ENCODE data around the gene ULBP3. TPM values are rescaled to one million over a fixed set of nuclear protein-coding genes. Genes with fewer than 3 reads are reported as not detected.

The ULBP3 gene
- total RNA-seq (1 to 10 TPM in 2 of 5 donors, under 1 TPM in 3; 0.35 to 1.3 (median 0.79) TPM), total RNA-seq (0.13 to 4.9 (median 1.3) reads per million in 29 experiments)
- 1.1 TPM for total RNA-seq (2013)

- ATAC-seq (replicated peaks in 1 of 4) (peak; percentile 82 to 89 (median 83)), DNase-seq (peak in 34 of 35 experiments; percentile 21 to 75 (median 43))
- no peaks in the 10 kb centered on the region for H3K9me3 ChIP-seq
- H3K27ac Mint-ChIP-seq: no peak within 1 kb of the TSS
- H3K27ac ChIP-seq (ENCODE audit: low read length): no peak within 1 kb of the TSS
- H3K27me3 Mint-ChIP-seq: peaks cover 9 to 15% of the 10 kb centered on the region in 2 donors
- ChIA-PET POLR2A (no interaction called here), CTCF (interaction anchor here in 1 of 2 donors (0.5 kb wide), 1 partner anchor 134 kb away, joined by 3 read pairs; no protein-coding TSS in a partner anchor)
- 1% methylated on average over 58 of the region's 72 CpGs for WGBS (ENCODE audit: insufficient coverage)
- peaks cover 14 to 34% (median 19%) of the 10 kb centered on the region in 3 donors for H3K4me1 Mint-ChIP-seq
- no peaks in the 10 kb centered on the region for H3K36me3 ChIP-seq (ENCODE audit: control insufficient read depth in 2 of 2, extremely low read depth in 1 of 2, insufficient read depth in 1 of 2, low read length in 1 of 2)
- H3K9me3 Mint-ChIP-seq: no peaks in the 10 kb centered on the region
- H3K36me3 Mint-ChIP-seq: peaks cover 8% of the 10 kb centered on the region
- peak within 1 kb of the TSS; percentile 82 to 91 (median 82) for H3K4me3 Mint-ChIP-seq
- peak within 1 kb of the TSS; percentile 79 to 85 for H3K4me3 ChIP-seq (ENCODE audit: control insufficient read depth in 1 of 2, extremely low read depth in 1 of 2, low read length in 1 of 2)
- H3K4me1 ChIP-seq (ENCODE audit: control insufficient read depth in 1 of 2, extremely low read depth in 1 of 2, insufficient read depth in 2 of 2, low read length in 2 of 2): peaks cover 2 to 41% of the 10 kb centered on the region in 2 experiments
- H3K27me3 ChIP-seq (replicated peaks in 1 of 2; ENCODE audit: control insufficient read depth in 2 of 2, extremely low read depth in 1 of 2, insufficient read depth in 2 of 2, low read length in 1 of 2): peaks cover 0 to 29% of the 10 kb centered on the region in 2 experiments
These were observed at the start of gene ULBP3 for GRCh38 chr6:150068720-150069648. TSS of gene ULBP3 (minus strand) at chr6:150069121. CDS start at chr6:150069066, 55 bp downstream.

DNA sequence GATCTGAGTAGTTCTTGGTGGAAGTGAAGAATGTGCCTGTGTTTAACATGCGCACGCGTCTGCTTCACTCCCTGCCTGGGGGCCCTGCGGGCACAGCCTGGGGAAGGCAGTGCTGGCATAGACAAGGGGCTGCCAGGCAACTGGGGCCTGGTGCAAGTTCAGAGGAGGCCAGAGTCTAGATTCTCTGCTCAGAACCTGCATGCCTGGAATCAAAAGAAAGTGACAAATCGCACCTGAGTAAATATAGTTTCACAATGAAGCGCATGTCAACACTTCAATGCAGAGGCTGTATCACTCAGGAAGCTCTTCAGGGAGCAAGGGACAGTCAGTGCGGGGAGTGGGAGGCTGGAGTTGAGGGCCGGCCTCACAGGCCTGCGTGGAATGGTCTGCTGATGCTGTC is 49.7 kb upstream of the ULBP3 start:
- ATAC-seq (replicated peaks in 1 of 4): no peak
- peaks cover 0 to 11% of the 10 kb centered on the region in 2 experiments for H3K27me3 ChIP-seq (replicated peaks in 1 of 2; ENCODE audit: control insufficient read depth in 2 of 2, extremely low read depth in 1 of 2, insufficient read depth in 2 of 2, low read length in 1 of 2)
- H3K27me3 Mint-ChIP-seq: peaks cover 3 to 6% of the 10 kb centered on the region in 2 donors
- no peaks in the 10 kb centered on the region for H3K36me3 Mint-ChIP-seq
- peaks cover 4 to 15% (median 7%) of the 10 kb centered on the region in 3 donors for H3K4me1 Mint-ChIP-seq
- no peak overlapping the region for H3K4me3 Mint-ChIP-seq
- no peak for DNase-seq
- H3K4me3 ChIP-seq (ENCODE audit: control insufficient read depth in 1 of 2, extremely low read depth in 1 of 2, low read length in 1 of 2): no peak overlapping the region
- no peak overlapping the region for H3K27ac ChIP-seq (ENCODE audit: low read length)
- H3K4me1 ChIP-seq (ENCODE audit: control insufficient read depth in 1 of 2, extremely low read depth in 1 of 2, insufficient read depth in 2 of 2, low read length in 2 of 2): peaks cover 0 to 2% of the 10 kb centered on the region in 2 experiments
- no peaks in the 10 kb centered on the region for H3K9me3 ChIP-seq
- H3K9me3 Mint-ChIP-seq: no peaks in the 10 kb centered on the region
- no peaks in the 10 kb centered on the region for H3K36me3 ChIP-seq (ENCODE audit: control insufficient read depth in 2 of 2, extremely low read depth in 1 of 2, insufficient read depth in 1 of 2, low read length in 1 of 2)
- no peak overlapping the region for H3K27ac Mint-ChIP-seq
- WGBS (ENCODE audit: insufficient coverage): 61% methylated on average over 6 of the region's 9 CpGs
- ChIA-PET CTCF (interaction anchor here in 1 of 2 donors (0.5 kb wide), 1 partner anchor 1912 kb away, joined by 5 read pairs; no protein-coding TSS in a partner anchor), POLR2A (no interaction called here)

DNA sequence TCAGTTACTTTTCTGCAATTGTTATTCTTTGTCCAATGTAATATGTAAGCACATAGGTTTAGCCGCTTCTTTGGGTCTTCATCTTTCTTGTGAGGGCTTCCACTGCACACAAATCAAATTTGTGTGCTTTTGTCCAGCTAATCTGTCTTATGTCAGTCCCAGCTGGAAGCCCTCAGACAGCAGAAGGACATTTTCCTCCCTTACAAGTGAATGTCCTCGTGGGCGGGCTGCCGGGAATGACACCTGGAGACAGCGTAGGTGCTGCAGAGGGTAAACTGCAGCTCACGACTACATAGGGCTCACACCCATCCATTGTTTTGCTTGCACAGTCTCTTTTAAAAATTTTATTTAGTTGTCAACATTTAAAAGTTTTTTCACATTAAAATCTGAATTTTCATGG is 49.3 kb upstream of the ULBP3 start:
- WGBS (ENCODE audit: insufficient coverage): 89% methylated on average over 4 of the region's 6 CpGs
- ChIA-PET CTCF (no interaction called here), POLR2A (no interaction called here)
- DNase-seq: no peak
- Histone ChIP-seq H3K4me3 (ENCODE audit: control insufficient read depth in 1 of 2, extremely low read depth in 1 of 2, low read length in 1 of 2) (no peak overlapping the region), H3K9me3 (no peaks in the 10 kb centered on the region), H3K27me3 (replicated peaks in 1 of 2; ENCODE audit: control insufficient read depth in 2 of 2, extremely low read depth in 1 of 2, insufficient read depth in 2 of 2, low read length in 1 of 2) (peaks cover 0 to 14% of the 10 kb centered on the region in 2 experiments), H3K36me3 (ENCODE audit: control insufficient read depth in 2 of 2, extremely low read depth in 1 of 2, insufficient read depth in 1 of 2, low read length in 1 of 2) (no peaks in the 10 kb centered on the region), H3K4me1 (ENCODE audit: control insufficient read depth in 1 of 2, extremely low read depth in 1 of 2, insufficient read depth in 2 of 2, low read length in 2 of 2) (peaks cover 0 to 2% of the 10 kb centered on the region in 2 experiments), H3K27ac (ENCODE audit: low read length) (no peak overlapping the region)
- peaks cover under 1 to 5% of the 10 kb centered on the region in 2 donors for H3K27me3 Mint-ChIP-seq
- no peaks in the 10 kb centered on the region for H3K36me3 Mint-ChIP-seq
- H3K4me1 Mint-ChIP-seq: peaks cover 4 to 15% (median 7%) of the 10 kb centered on the region in 3 donors
- ATAC-seq (replicated peaks in 1 of 4): no peak
- H3K9me3 Mint-ChIP-seq: no peaks in the 10 kb centered on the region
- H3K4me3 Mint-ChIP-seq: no peak overlapping the region
- H3K27ac Mint-ChIP-seq: no peak overlapping the region

DNA sequence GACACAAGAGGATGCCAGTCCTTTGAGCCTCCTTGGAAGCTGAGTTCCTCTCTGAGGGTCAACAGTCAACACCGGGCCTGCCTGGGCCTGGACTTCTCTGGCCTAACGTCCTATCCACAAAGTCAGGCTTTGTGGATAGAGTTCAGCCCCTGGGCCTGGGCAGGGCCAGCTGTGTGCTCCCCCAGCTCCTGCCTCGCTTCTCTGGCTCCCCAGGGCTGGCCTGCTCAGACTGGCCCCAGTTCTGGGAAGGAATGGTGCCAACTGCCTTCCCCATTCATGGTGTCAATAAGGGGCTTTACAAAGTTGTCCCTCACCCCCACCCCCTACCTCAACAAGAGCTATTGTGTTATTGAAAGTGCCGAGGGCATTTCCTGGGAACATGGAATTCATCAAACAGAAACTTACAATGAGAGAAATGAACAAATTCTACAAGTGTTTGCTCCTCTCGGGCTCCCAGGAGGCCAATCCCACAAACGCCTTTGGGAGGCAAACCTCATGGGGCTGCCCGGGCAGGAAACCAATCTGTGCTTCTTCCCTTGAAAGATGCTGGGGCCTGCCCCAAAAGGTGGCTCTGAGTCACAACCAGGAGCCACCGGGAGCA is 47.4 kb upstream of the ULBP3 start:
- peaks cover 4 to 15% (median 7%) of the 10 kb centered on the region in 3 donors for H3K4me1 Mint-ChIP-seq
- 70% methylated on average over 8 of the region's 8 CpGs for WGBS (ENCODE audit: insufficient coverage)
- no peak overlapping the region for H3K27ac ChIP-seq (ENCODE audit: low read length)
- H3K9me3 ChIP-seq: no peaks in the 10 kb centered on the region
- peaks cover 0 to 2% of the 10 kb centered on the region in 2 experiments for H3K4me1 ChIP-seq (ENCODE audit: control insufficient read depth in 1 of 2, extremely low read depth in 1 of 2, insufficient read depth in 2 of 2, low read length in 2 of 2)
- no peaks in the 10 kb centered on the region for H3K9me3 Mint-ChIP-seq
- H3K27me3 ChIP-seq (replicated peaks in 1 of 2; ENCODE audit: control insufficient read depth in 2 of 2, extremely low read depth in 1 of 2, insufficient read depth in 2 of 2, low read length in 1 of 2): peaks cover 0 to 18% of the 10 kb centered on the region in 2 experiments
- H3K4me3 Mint-ChIP-seq: no peak overlapping the region
- H3K36me3 ChIP-seq (ENCODE audit: control insufficient read depth in 2 of 2, extremely low read depth in 1 of 2, insufficient read depth in 1 of 2, low read length in 1 of 2): no peaks in the 10 kb centered on the region
- ATAC-seq (replicated peaks in 1 of 4): no peak
- H3K4me3 ChIP-seq (ENCODE audit: control insufficient read depth in 1 of 2, extremely low read depth in 1 of 2, low read length in 1 of 2): no peak overlapping the region
- ChIA-PET POLR2A (no interaction called here), CTCF (no interaction called here)
- H3K27ac Mint-ChIP-seq: no peak overlapping the region
- no peaks in the 10 kb centered on the region for H3K36me3 Mint-ChIP-seq
- peaks cover 7% of the 10 kb centered on the region in 2 donors for H3K27me3 Mint-ChIP-seq
- no peak for DNase-seq

- peaks cover 0 to 2% of the 10 kb centered on the region in 2 experiments for H3K4me1 ChIP-seq (ENCODE audit: control insufficient read depth in 1 of 2, extremely low read depth in 1 of 2, insufficient read depth in 2 of 2, low read length in 2 of 2)
- H3K36me3 ChIP-seq (ENCODE audit: control insufficient read depth in 2 of 2, extremely low read depth in 1 of 2, insufficient read depth in 1 of 2, low read length in 1 of 2): no peaks in the 10 kb centered on the region
- H3K27me3 ChIP-seq (replicated peaks in 1 of 2; ENCODE audit: control insufficient read depth in 2 of 2, extremely low read depth in 1 of 2, insufficient read depth in 2 of 2, low read length in 1 of 2): peaks cover 0 to 18% of the 10 kb centered on the region in 2 experiments
- H3K4me3 ChIP-seq (ENCODE audit: control insufficient read depth in 1 of 2, extremely low read depth in 1 of 2, low read length in 1 of 2): no peak overlapping the region
- H3K4me1 Mint-ChIP-seq: peaks cover 4 to 15% (median 7%) of the 10 kb centered on the region in 3 donors
- no peak overlapping the region for H3K27ac ChIP-seq (ENCODE audit: low read length)
- no peaks in the 10 kb centered on the region for H3K9me3 ChIP-seq
- CTCF ChIA-PET: no interaction called here
- H3K27ac Mint-ChIP-seq: no peak overlapping the region
- H3K9me3 Mint-ChIP-seq: no peaks in the 10 kb centered on the region
- H3K4me3 Mint-ChIP-seq: no peak overlapping the region
- POLR2A ChIA-PET: no interaction called here
- no peaks in the 10 kb centered on the region for H3K36me3 Mint-ChIP-seq
- H3K27me3 Mint-ChIP-seq: peaks cover 9 to 11% of the 10 kb centered on the region in 2 donors
- ATAC-seq (replicated peaks in 1 of 4): no peak
- DNase-seq: no peak
- 92% methylated on average over 24 of the region's 25 CpGs for WGBS (ENCODE audit: insufficient coverage)
These were observed 46.8 kb upstream of the ULBP3 start for GRCh38 chr6:150115769-150116168.

- DNase-seq: no peak
- Mint-ChIP-seq H3K36me3 (no peaks in the 10 kb centered on the region), H3K9me3 (no peaks in the 10 kb centered on the region), H3K27me3 (peaks cover 9 to 11% of the 10 kb centered on the region in 2 donors), H3K4me1 (no peaks in the 10 kb centered on the region), H3K27ac (no peak overlapping the region), H3K4me3 (no peak overlapping the region)
- Histone ChIP-seq H3K27ac (ENCODE audit: low read length) (no peak overlapping the region), H3K4me1 (ENCODE audit: control insufficient read depth in 1 of 2, extremely low read depth in 1 of 2, insufficient read depth in 2 of 2, low read length in 2 of 2) (no peaks in the 10 kb centered on the region), H3K36me3 (ENCODE audit: control insufficient read depth in 2 of 2, extremely low read depth in 1 of 2, insufficient read depth in 1 of 2, low read length in 1 of 2) (no peaks in the 10 kb centered on the region), H3K4me3 (ENCODE audit: control insufficient read depth in 1 of 2, extremely low read depth in 1 of 2, low read length in 1 of 2) (no peak overlapping the region), H3K9me3 (no peaks in the 10 kb centered on the region), H3K27me3 (replicated peaks in 1 of 2; ENCODE audit: control insufficient read depth in 2 of 2, extremely low read depth in 1 of 2, insufficient read depth in 2 of 2, low read length in 1 of 2) (peaks cover 0 to 18% of the 10 kb centered on the region in 2 experiments)
- ChIA-PET CTCF (no interaction called here), POLR2A (no interaction called here)
- WGBS (ENCODE audit: insufficient coverage): 73% methylated on average over 3 of the region's 6 CpGs
- ATAC-seq (replicated peaks in 1 of 4): no peak
These were observed 43.3 kb upstream of the ULBP3 start for GRCh38 chr6:150112233-150112632.
